Measurements from ENCODE around the gene STK32B.
"Not testable (repeated sequence)": the region's sequence is repeated elsewhere in the genome, so short reads cannot be mapped to it uniquely, and the experiment has no call there.

Gene STK32B

GRCh38 chr4:5203309-5203992 is 152.2 kb downstream of the STK32B start:
- no peak for DNase-seq

- DNase-seq: no peak
Measured at GRCh38 chr4:5203993-5204310, 152.7 kb downstream of the STK32B start.

GRCh38 chr4:5204781-5205180 is 153.5 kb downstream of the STK32B start:
- no peak for DNase-seq

GRCh38 chr4:5206016-5206790 is 154.9 kb downstream of the STK32B start:
- peak in 52 of 56 donors; percentile 6 to 85 (median 62) for DNase-seq

GRCh38 chr4:5209862-5210261 is 158.6 kb downstream of the STK32B start:
- no peak for DNase-seq

- no peak for DNase-seq
Measured at GRCh38 chr4:5211282-5211839, 160.1 kb downstream of the STK32B start.

GRCh38 chr4:5212255-5213013 is 161.2 kb downstream of the STK32B start:
- no peak for DNase-seq

GRCh38 chr4:5213087-5213595 is 161.9 kb downstream of the STK32B start:
- DNase-seq: no peak

GRCh38 chr4:5215321-5215720 is 164.0 kb downstream of the STK32B start:
- DNase-seq: no peak

GRCh38 chr4:5217421-5217820 is 166.1 kb downstream of the STK32B start:
- DNase-seq: no peak

GRCh38 chr4:5218376-5219069 is 167.2 kb downstream of the STK32B start:
- no peak for DNase-seq

- DNase-seq: peak in 1 of 56 donors; percentile 23
Measured at GRCh38 chr4:5220028-5220427, 168.7 kb downstream of the STK32B start.

GRCh38 chr4:5222047-5222446 is 170.8 kb downstream of the STK32B start:
- DNase-seq: no peak

- DNase-seq: no peak
Measured at GRCh38 chr4:5222951-5223350, 171.7 kb downstream of the STK32B start.

GRCh38 chr4:5224340-5224739 is 173.1 kb downstream of the STK32B start:
- DNase-seq: no peak

- DNase-seq: no peak
Measured at GRCh38 chr4:5232549-5232948, 181.3 kb downstream of the STK32B start.

- DNase-seq: no peak
Measured at GRCh38 chr4:5237086-5237660, 185.9 kb downstream of the STK32B start.

- no peak for DNase-seq
Measured at GRCh38 chr4:5238173-5238572, 186.9 kb downstream of the STK32B start.

GRCh38 chr4:5247061-5247460 is 195.8 kb downstream of the STK32B start:
- not testable (repeated sequence) for DNase-seq

GRCh38 chr4:5247735-5248134 is 196.5 kb downstream of the STK32B start:
- no peak for DNase-seq

- no peak for DNase-seq
Measured at GRCh38 chr4:5249727-5250126, 198.4 kb downstream of the STK32B start.
